GM18867 (cell line): ENCODE data around the gene ZFC3H1.
A peak's percentile ranks its signal among the peaks of the same experiment; 100 is the strongest.
"Not testable (repeated sequence)": the region's sequence is repeated elsewhere in the genome, so short reads cannot be mapped to it uniquely, and the experiment has no call there.

Experiments
- ATAC-seq: cut with Tn5 transposase; IDR thresholded peaks from one replicate; pipeline ENCODE4 v1.9.1; 2021; ENCODE audit warnings: mild to moderate bottlenecking, moderate library complexity; ENCODE audit not compliant: unreplicated experiment

ZFC3H1 gene, protein sequence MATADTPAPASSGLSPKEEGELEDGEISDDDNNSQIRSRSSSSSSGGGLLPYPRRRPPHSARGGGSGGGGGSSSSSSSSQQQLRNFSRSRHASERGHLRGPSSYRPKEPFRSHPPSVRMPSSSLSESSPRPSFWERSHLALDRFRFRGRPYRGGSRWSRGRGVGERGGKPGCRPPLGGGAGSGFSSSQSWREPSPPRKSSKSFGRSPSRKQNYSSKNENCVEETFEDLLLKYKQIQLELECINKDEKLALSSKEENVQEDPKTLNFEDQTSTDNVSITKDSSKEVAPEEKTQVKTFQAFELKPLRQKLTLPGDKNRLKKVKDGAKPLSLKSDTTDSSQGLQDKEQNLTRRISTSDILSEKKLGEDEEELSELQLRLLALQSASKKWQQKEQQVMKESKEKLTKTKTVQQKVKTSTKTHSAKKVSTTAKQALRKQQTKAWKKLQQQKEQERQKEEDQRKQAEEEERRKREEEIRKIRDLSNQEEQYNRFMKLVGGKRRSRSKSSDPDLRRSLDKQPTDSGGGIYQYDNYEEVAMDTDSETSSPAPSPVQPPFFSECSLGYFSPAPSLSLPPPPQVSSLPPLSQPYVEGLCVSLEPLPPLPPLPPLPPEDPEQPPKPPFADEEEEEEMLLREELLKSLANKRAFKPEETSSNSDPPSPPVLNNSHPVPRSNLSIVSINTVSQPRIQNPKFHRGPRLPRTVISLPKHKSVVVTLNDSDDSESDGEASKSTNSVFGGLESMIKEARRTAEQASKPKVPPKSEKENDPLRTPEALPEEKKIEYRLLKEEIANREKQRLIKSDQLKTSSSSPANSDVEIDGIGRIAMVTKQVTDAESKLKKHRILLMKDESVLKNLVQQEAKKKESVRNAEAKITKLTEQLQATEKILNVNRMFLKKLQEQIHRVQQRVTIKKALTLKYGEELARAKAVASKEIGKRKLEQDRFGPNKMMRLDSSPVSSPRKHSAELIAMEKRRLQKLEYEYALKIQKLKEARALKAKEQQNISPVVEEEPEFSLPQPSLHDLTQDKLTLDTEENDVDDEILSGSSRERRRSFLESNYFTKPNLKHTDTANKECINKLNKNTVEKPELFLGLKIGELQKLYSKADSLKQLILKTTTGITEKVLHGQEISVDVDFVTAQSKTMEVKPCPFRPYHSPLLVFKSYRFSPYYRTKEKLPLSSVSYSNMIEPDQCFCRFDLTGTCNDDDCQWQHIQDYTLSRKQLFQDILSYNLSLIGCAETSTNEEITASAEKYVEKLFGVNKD (N-terminal part only)

DNA sequence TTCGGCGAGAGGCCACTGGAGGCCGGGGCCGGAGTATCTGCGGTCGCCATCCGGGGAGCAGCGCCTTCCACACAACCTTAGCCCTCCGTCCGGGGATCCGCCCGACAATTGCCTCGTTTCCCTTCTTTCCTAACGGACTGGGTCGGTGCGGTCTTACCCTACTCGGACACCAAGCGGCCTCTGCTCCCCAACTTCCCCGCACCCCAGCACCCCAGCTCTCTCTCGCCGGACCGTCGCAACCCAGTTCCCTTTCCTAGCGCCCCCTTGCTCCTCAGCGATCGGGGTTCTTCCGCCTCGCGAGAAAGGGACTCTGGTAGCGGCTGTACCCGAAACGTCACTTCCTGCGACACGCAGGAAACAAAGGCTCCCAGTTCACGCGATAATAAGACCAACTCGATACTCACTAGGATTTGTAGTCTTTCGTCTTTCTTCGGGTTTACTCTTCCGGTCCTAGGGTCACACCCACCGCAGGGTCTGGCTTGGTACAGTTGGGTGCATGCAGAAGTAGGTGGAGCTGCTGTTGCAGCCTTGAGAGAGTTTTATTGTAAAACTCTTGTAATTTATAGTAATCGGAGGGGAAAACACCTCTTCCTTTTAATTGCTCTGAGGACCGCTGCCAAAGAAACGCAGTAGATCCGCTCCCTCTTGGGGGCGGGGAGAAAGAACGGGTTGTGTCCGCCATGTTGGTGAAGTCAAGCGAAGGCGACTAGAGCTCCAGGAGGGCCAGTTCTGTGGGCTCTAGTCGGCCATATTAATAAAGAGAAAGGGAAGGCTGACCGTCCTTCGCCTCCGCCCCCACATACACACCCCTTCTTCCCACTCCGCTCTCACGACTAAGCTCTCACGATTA, at the start of gene ZFC3H1, which contains the start of gene THAP2:
Gene ZFC3H1 (minus strand): TSS at position 288 of the 850 bp plus-strand sequence. CDS start 238 bp downstream, at position 50.
Gene THAP2 (plus strand): TSS at position 741 of the 850 bp plus-strand sequence. CDS start 209 bp downstream, outside the sequence.
- peak; percentile 91 for ATAC-seq

DNA sequence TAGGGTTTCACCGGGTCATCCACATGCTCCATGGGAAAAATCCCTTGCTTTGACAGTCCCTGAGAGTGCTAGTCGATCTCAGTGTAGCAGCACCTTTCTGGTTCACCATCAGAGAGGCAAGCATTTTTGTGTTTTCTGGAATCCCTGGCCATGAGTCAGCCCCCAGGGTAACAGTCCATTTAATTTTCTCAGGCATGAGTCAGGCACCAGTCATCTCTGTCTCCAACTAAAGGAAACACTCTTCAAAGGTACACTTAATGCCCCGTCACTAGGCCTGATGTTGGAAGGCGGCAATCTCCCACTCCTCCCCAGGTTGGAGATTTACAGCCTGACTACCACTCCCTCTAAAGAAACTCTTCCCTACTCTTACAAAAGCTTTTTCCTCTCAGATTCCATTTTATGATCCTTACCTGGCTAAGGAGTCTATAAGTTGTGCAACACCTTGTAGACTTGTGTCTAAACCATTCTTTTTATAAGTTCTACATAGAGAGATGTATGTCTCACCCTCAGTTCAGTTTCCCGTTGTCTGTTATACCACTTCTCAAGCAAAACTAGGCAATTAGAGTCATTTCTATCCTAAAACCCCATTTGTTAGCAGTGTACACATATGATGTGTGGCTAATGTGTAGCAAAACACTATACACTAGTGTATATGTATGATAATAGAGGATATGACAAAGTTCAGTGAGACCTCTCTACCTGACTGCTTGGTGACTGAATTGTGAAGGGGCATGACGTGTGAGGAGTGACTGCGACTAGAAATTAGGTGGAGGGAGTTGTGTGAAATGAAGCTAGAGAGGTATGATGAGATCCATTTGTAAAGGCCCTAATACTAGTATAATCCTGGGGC, 46.9 kb upstream of the ZFC3H1 start:
- ATAC-seq: no peak

DNA sequence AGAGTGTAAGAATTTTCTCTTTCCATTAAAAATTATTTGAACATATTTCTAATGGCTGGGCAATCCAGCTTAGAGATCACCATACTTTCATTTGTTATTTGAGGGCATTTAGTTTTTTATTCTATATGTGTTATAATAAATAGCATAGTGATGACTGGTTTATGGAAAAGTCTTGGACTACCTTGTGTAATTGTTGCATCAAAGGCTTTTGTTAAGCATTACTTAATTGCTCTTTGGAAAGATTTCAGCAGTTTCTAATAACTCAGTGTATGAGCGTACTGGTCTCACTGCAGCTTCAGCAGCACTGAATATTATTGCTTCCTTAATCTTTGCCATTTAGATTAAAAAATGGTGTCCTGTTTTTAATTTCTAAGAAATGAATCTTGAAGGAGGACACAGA, 45.0 kb upstream of the ZFC3H1 start:
- ATAC-seq: no peak

DNA sequence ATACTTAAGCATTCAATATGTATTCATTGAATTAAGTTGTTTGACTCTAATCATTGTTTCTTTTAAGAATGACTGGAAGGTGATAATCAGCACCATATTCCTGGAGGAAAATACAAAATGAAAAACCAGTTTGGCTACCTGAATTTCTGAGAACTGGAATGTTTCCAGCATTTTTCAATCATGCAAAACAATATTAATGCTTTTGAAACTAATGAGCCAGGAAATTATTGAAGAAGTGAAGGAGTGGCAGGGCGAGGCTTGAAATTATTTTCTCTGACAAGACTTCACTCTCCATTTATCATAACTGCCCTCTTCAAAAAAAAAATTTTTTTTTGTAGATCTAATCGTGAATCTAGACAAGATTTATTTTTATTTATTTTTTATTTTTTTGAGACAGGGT, 41.3 kb upstream of the ZFC3H1 start:
- no peak for ATAC-seq

DNA sequence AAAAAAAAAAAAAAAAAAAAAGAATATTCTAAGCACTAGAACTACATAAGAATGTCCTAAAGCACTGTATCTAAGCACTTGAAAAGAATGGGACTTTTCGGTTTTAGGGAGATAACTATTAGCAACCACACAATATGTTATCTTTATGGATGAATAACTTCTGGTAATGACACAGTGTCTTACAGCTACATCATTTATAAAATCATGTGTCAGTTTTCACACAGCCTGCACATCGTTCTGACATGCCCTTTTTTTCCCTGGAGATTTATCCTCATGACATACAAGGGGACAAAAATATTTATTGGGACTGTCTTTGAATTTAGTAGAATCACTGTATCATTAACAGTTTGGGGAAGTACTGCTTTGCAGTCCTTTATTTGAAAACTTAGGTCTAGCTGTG, 39.6 kb upstream of the ZFC3H1 start:
- no peak for ATAC-seq

DNA sequence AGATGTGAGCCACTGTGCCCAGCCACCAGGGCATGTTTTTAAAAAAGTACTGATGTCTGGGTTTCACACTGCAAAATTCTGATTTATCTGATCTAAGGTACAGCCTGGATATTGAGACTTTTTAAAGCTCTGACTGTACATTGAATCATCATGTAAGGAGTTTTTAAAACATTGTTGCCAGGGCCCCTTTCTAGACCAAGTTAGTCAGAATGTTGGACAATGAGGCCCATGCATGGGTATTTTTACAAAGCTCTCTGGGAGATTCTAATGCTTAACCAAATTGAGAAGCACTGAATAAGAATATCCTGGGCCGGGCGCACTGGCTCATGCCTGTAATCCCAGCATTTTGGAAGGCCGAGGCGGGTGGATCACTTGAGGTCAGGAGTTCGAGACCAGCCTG, 38.9 kb upstream of the ZFC3H1 start:
- ATAC-seq: no peak

DNA sequence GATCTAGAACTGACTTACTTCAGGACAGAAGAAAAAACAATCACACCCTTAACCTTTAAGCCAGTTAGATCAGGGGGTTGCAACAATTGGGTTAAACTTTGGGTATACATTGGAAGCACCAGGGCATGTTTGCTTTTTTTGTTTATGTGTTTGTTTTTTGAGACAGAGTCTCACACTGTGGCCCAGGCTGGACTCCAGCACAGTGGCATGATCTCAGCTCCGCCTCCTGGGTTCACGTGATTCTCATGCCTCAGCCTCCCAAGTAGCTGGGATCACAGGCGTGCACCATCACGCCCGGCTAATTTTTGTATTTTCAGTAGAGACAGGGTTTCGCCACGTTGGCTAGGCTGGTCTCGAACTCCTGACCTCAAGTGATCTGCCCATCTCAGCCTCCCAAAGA, 38.5 kb upstream of the ZFC3H1 start:
- not testable (repeated sequence) for ATAC-seq

DNA sequence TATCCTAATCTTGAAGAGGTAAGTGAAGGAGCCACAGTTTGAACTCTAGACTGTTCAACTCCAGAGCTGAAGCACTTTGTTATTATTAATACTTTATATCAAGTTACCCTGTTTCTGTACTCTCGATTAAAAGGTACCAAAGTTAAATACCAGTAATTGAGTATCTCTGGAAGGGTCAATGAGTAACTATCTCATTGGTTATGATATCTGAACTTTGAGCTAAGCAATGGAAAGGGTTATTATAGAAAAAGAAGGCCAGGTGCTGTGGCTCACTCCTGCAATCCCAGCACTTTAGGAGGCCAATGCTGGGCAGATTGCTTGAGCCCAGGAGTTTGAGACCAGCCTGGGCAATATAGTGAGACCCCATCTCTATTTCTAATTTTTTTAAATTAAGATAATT, 32.1 kb upstream of the ZFC3H1 start:
- no peak for ATAC-seq

DNA sequence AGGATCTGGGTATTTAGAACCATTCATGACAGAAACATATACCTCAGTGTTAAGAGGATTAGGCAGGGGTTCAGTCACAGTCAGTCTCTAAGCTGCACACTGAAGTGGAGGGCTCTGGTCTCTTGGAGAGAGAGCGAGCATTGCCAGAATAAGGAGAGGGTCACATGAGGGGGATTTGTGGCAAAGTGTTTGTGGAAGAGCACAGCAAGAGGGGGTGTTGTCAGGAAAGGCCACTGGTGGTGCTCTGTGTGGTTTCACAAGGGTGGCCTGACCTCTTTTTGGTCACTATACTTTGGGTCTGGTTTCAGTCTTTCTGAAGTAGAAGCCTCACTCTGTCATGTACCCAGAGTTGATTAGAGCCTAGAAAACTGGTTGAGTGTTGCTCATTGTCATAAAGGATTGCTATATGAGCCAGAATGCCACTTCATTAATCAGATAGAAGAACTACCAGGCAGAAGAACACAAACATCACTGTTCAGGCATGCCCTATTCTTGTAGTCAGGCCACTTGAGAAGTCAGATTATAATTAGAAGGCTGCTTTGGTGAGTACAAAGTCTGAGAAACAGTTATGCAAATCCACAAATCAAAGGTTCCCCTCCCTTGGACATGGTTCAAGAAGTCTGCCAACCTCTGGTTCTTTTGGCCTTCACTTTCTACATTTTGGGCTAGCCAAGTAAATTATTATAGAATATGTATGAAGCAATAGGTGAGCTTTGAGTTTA, 30.6 kb upstream of the ZFC3H1 start:
- ATAC-seq: peak; percentile 93

DNA sequence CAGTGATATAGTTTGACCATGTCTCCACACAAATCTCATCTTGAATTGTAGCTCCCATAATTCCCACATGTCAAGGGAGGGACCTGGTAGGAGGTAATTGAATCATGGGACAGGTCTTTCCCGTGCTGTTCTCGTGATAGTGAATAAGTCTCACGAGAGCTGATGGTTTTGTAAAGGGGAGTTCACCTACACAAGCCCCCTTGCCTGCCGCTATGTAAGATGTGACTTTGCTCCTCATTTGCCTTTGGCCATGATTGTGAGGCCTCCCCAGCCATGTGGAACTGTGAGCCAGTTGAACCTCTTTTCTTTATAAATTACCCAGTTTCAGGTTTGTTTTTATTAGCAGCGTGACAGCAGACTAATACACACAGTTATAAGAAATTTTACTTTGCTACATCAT, 30.0 kb upstream of the ZFC3H1 start:
- ATAC-seq: peak; percentile 0

DNA sequence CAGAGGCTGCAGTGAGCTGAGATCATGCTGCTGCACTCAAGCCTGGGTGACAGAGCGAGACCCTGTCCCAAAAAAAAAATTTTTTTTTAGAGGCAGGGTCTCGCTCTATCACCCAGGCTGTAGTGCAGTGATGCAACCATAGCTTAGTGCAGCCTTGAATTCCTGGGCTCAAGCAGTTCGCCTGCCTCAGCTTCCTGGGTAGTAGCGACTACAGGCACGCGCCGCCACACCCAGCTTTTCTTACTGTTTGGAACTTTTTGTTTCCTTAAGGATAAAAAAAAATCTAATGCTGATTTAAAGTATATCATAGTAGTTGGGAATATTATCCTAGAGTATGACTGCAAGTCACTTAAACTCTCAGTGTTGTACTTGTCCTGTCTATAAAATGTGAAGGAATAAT, 29.5 kb upstream of the ZFC3H1 start:
- ATAC-seq: no peak

DNA sequence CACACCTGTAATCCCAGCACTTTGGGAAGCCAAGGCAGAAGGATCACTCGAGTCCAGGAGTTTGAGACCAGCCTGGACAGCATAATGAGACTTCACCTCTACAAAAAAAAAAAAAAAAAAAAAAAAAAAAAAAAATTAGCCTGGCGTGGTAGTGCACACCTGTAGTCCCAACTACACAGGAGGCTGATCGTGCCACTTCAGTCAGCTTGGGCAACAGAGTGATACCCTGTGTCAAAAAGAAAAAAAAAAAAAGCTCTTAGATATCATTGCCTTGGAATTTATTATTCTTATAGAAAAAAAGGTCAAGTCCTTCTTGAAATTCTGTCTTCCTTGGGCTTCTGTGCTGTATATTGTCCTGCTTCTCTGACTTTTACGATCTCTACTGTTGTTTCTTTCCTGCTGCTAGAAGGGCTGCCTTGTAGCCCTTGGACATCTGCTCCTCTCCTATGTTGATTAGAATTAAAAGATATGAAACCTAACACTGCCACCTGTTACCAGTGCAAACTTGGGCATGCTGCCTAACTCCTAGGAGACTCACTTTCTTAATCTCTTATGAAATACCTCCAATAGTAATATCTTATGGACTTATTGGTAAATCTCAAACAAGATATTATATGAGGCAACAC, 28.0 kb upstream of the ZFC3H1 start:
- ATAC-seq: no peak

DNA sequence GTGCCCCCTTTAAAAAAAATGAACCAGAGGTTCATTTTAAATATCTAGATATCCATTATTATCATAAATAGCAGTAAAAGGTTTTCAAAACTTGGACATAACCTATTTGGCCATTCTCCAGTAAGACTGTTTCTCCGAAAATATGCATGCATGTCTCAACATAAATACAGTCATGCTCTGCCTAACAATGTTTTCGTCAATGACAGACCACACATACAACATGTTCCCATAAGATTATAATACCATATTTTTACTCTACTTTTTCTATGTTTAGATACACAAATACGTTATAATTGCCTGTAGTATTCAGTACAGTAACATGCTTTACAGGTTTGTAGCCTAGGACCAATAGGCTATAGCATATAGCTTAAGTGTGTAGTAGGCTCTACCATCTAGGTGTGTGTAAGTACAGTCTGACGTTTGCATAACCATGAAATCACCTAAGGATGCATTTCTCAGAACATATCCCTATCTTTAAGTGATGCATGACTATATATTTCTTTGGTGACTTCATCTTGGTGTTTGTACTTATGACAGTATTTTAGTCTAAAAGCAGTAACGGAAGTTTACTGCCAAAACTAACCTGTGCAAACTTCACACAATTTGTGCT, 25.4 kb upstream of the ZFC3H1 start:
- ATAC-seq: no peak

DNA sequence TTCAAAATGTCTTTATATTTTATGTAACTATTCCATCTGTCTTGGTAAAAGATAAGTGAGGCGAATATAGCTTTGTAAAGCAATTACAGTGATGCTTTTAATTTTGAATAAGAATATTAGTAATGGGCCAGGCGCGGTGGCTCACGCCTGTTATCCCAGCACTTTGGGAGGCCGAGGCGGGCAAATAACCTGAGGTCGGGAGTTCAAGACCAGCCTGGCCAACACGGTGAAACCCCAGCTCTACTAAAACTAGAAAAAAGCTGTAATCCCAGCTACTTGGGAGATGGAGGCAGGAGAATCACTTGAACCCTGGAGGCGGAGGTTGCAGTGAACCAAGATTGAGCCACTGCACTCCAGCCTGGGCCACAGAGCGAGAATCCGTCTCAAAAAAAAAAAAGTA, 23.5 kb upstream of the ZFC3H1 start:
- ATAC-seq: not testable (repeated sequence)

DNA sequence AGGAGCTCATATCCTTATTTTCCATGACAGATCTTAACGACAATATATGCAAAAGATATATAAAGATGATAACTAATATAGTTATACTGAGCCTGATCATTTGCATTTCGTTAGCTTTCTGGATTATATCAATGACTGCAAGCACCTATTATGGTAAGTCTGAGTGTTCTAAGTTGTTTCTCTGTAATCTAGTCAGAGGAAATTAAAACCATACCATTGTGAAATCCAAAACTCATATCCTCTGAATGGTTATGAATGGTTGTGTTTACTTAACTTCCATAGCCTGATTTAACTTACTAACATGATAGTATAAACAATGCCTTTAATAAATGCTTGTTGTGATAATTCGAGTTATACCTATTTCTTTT, 23.0 kb upstream of the ZFC3H1 start:
- no peak for ATAC-seq

DNA sequence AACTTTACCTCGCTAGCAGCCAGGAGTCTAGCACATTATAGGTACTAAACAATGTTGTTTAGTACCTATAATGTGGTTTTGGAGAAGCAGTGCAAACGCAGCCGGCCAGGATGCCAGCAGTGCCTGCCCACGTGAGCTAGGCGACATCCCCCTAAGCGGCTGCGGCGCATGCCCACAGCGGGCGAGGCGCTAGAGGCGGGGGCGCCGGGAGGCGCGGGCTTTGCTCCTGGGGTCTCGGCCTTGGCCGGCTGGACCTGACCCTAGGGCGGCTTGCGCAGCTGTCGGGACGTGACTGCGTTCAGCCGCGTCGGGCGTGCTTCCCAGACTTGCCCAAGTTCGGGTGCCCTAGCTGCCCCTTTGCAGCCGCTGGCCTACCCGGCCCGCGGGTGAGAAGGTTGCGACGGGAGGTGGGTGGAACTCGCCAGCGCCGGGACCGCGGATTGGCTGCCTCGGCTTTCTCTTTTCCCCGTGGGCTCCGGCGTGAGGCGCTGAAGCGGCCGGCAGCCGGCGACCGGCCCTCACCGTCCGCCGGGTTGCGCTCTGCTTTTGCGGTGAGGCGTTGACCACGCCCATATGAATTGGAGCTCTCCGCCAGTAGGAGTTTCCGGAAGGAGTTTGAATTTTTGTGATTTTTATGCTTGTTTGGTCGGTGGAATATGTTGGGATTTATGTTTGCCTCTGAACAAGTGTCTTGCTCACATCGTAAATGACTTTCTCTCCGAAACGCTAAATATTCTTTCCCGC, 22.4 kb upstream of the ZFC3H1 start, which contains the start of gene TMEM19:
Gene TMEM19 (plus strand): TSS at position 169 of the 744 bp plus-strand sequence. CDS start 599 bp downstream, outside the sequence.
- ATAC-seq: peak; percentile 90
